Neural crest cell (in vitro differentiated cells): Measurements from ENCODE around the gene C1D. TPM values are rescaled to one million over a fixed set of nuclear protein-coding genes. Genes with fewer than 3 reads are reported as not detected.
A peak's percentile ranks its signal among the peaks of the same experiment; 100 is the strongest.

Experiments
- DNase-seq: peaks from one replicate; pipeline ENCODE4 v3.0.0; 2021; ENCODE audit warnings: low read depth, mixed read lengths, low spot score
- H3K27ac Mint-ChIP-seq: one replicate; pipeline ENCODE4 v1.8.0; 2021; ENCODE audit warnings: mild to moderate bottlenecking, mixed read lengths; ENCODE audit not compliant: unreplicated experiment
- H3K27me3 Mint-ChIP-seq: 2 replicates; pipeline ENCODE4 v1.8.0; 2021; ENCODE audit warnings: low read depth, mild to moderate bottlenecking, mixed read lengths
- H3K36me3 Mint-ChIP-seq: 2 replicates; pipeline ENCODE4 v1.8.0; 2021; ENCODE audit warnings: low read depth, mild to moderate bottlenecking, mixed read lengths
- H3K4me1 Mint-ChIP-seq: 2 replicates; pipeline ENCODE4 v1.8.0; 2021; ENCODE audit warnings: mixed read lengths
- H3K4me3 Mint-ChIP-seq: one replicate; pipeline ENCODE4 v1.8.0; 2021; ENCODE audit warnings: mild to moderate bottlenecking, mixed read lengths
- H3K9me3 Mint-ChIP-seq: 2 replicates; pipeline ENCODE4 v1.8.0; 2021; ENCODE audit warnings: mixed read lengths
- total RNA-seq: library from RNA; stranded (reverse); gene quantifications from 2 replicates; pipeline ENCODE4 v1.2.1, GENCODE V29; 2021
- TF ChIP-seq, protein P1 (sequence below): fragments of 200-600 bp; sonication (generic); conservative IDR thresholded peaks from 2 replicates; pipeline ENCODE4 v1.5.0; 2021; ENCODE audit warnings: antibody characterized with exemption, mild to moderate bottlenecking

The C1D gene
- total RNA-seq, 1 donor from 2014 or later, result 20.2 TPM

DNA sequence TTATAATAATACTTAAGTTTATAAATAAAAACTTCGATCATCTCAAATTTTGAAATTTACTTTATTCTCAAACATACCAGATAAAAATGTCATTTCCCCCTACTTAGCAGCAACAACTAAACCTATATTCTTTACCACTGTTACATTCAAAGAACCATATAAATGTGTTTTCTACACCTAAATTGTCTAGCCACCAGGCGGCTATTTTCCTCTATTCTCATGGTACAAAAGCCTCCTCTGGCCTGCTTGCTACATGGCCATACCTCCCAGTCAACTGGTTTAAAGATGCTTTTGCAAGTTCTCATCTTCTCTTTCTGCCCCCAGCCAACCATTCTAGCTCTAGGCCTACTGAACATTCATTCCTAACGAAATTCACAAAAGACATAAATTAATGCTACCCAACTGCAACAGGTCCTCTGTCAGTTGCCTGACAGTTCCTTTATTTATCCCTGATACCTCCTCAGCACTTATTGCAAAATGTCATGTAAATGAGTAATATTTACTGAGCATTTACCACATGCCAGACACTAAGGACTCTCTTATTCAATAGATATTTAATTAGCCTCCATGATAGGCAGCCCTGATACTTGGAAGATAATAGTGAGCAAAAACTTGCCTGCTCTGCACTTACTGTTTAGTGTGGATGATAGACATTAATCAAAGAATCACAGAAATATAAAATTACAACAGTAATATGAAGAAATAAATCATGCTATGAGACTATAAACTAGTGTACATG is 5.0 kb downstream of the C1D start:
- Mint-ChIP-seq H3K4me3 (no peak overlapping the region), H3K27me3 (no peaks in the 10 kb centered on the region), H3K9me3 (no peaks in the 10 kb centered on the region), H3K27ac (no peak overlapping the region), H3K4me1 (peaks cover 19% of the 10 kb centered on the region), H3K36me3 (no peaks in the 10 kb centered on the region)
- no peak for DNase-seq
- TF ChIP-seq, protein P1, sequence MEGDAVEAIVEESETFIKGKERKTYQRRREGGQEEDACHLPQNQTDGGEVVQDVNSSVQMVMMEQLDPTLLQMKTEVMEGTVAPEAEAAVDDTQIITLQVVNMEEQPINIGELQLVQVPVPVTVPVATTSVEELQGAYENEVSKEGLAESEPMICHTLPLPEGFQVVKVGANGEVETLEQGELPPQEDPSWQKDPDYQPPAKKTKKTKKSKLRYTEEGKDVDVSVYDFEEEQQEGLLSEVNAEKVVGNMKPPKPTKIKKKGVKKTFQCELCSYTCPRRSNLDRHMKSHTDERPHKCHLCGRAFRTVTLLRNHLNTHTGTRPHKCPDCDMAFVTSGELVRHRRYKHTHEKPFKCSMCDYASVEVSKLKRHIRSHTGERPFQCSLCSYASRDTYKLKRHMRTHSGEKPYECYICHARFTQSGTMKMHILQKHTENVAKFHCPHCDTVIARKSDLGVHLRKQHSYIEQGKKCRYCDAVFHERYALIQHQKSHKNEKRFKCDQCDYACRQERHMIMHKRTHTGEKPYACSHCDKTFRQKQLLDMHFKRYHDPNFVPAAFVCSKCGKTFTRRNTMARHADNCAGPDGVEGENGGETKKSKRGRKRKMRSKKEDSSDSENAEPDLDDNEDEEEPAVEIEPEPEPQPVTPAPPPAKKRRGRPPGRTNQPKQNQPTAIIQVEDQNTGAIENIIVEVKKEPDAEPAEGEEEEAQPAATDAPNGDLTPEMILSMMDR, result peak; percentile 19

DNA sequence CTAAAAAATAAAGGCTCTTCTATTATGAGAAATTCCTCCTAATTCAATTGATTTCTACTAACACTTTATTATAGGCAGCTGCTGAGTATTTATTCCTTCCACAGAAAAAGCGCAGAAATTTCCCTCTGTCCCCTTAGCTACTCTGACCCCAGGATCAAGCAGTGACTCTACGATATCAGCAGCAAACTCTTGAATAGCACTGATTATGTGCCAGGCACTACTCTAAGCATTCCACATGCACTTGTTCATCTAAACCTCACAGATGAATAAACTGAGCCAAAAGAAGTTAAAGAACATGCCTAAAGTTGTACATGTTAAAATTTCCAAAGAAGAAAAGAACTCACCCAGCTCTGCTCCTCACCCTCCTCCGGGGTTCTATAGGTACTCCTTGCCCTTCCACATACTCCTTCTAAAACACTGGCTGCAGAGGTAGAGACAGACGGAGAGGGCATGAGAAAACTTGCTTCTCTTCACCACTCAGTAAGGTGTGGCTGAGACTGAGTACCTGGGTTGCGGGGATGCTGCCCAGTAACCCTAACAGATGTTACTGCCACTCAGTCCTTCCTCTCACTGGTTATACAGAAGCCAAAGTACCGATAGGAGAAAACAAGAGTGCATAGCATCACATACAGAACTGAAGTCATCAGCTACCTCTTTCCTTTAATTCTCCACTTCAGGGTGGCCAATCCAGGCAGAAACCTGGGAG is 9.9 kb downstream of the C1D start:
- Mint-ChIP-seq H3K4me3 (no peak overlapping the region), H3K9me3 (peaks cover 2% of the 10 kb centered on the region), H3K36me3 (no peaks in the 10 kb centered on the region), H3K4me1 (peaks cover 3% of the 10 kb centered on the region), H3K27me3 (no peaks in the 10 kb centered on the region), H3K27ac (no peak overlapping the region)
- no peak for DNase-seq
- TF ChIP-seq, protein P1, result no peak

DNA sequence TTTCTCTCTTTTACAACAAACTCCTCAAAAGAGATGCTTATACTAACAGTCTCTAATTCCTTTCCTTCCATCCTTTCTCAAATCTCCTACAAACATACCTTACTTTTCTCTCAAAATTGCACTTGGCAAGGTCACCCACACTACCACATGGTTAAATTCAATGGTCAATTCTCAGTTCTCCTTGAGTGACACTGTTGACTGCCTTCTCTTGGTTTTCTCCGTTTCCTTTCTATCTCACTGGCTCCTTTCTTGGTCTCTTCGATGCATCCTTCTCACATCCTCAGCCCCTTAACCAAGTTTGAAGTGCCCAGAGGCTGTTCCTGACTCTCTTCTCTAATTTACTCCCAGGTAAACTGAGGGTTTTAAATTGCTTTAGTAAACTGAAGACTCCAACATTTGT is 12.5 kb downstream of the C1D start:
- H3K9me3 Mint-ChIP-seq, result peaks cover 2% of the 10 kb centered on the region
- no peaks in the 10 kb centered on the region for H3K36me3 Mint-ChIP-seq
- H3K27ac Mint-ChIP-seq, result no peak overlapping the region
- peaks cover 3% of the 10 kb centered on the region for H3K4me1 Mint-ChIP-seq
- no peak for DNase-seq
- no peak overlapping the region for H3K4me3 Mint-ChIP-seq
- no peaks in the 10 kb centered on the region for H3K27me3 Mint-ChIP-seq
- TF ChIP-seq, protein P1, result no peak

DNA sequence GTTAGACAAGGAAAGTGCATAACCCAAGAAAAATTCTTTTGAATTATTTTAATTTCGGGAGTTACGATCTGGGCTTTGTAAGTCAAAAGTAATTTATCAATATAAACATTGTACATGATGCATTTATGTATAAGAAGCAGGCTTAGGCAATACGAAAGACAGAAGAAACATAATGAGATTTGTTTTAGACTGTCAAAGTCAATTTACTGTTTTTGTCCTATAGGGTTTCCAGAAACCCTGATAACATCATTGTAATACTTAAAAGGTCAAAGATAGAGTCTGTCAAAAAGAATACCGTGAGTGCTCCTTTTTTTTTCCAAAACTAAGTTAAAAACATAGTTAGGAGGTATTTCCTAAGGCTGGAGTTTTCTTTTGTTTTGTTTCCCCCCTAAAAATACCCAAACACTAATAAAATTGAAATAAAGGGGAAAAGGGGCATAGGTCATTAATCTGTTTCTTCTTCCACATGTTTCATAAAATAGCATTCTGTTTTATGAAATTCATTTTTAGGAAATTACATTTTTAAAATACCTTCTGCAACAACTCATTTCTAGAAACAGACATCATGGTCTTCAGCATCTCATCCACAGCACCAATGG is 16.1 kb downstream of the C1D start:
- no peaks in the 10 kb centered on the region for H3K36me3 Mint-ChIP-seq
- TF ChIP-seq, protein P1, result no peak
- no peak overlapping the region for H3K4me3 Mint-ChIP-seq
- H3K27me3 Mint-ChIP-seq, result no peaks in the 10 kb centered on the region
- peaks cover 2% of the 10 kb centered on the region for H3K9me3 Mint-ChIP-seq
- peaks cover 3% of the 10 kb centered on the region for H3K4me1 Mint-ChIP-seq
- DNase-seq, result no peak
- no peak overlapping the region for H3K27ac Mint-ChIP-seq

DNA sequence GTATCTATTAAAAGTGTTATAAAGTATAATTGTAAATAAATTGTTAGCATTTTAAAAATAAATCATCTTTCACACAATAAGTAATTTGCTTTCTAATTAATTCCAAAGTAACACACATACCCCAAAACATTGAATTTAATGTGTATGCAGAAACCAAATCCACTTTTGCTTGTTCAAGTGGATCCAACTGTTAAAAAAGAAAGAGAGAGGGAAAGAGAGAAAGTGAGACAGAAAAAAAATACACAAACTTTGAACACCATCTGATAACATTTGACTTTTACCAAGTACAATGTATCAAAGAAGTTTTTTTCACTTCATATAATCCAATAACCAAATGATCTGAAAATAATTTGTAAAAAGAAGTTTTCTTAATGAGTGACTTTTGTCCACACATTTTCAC is 16.6 kb downstream of the C1D start:
- Mint-ChIP-seq H3K4me3 (no peak overlapping the region), H3K27me3 (no peaks in the 10 kb centered on the region), H3K4me1 (no peaks in the 10 kb centered on the region), H3K27ac (no peak overlapping the region), H3K9me3 (no peaks in the 10 kb centered on the region), H3K36me3 (no peaks in the 10 kb centered on the region)
- DNase-seq, result no peak
- TF ChIP-seq, protein P1, result no peak
